RWPE1 (cell line): ENCODE results near the gene PTPRR.

Source experiments
- CTCF ChIA-PET: fragments of 350-600 bp; sonication (Branson Sonifier 250); formaldehyde crosslinking; extraction: SDS; loops from one replicate; lab custom pipeline; 2021; lab: Yijun Ruan, JAX
- POLR2A ChIA-PET: fragments of 400-600 bp; formaldehyde crosslinking; extraction: SDS; loops from one replicate; lab custom pipeline; 2020; ENCODE audit warnings: antibody characterized with exemption; ENCODE audit not compliant: low non-redundant PET; lab: Yijun Ruan, JAX
- DNase-seq: peaks from one replicate; pipeline ENCODE4 v3.0.0; 2012; ENCODE audit warnings: low spot score
- H3K27ac ChIP-seq: fragments of 450-650 bp; 2 replicates; pipeline ENCODE4 v1.5.1; 2017
- CTCF ChIP-seq: fragments of 450-650 bp; conservative IDR thresholded peaks from 2 replicates; pipeline ENCODE4 v1.5.1; 2017; ENCODE audit warnings: low read depth, mild to moderate bottlenecking

The PTPRR gene

GRCh38 chr12:70962226-70962794, 41.8 kb upstream of the PTPRR start:
- no peak for DNase-seq
- ChIA-PET POLR2A (no interaction called here), CTCF (no interaction called here)
- H3K27ac ChIP-seq: no peak overlapping the region
- no peak for TF ChIP-seq CTCF

DNA sequence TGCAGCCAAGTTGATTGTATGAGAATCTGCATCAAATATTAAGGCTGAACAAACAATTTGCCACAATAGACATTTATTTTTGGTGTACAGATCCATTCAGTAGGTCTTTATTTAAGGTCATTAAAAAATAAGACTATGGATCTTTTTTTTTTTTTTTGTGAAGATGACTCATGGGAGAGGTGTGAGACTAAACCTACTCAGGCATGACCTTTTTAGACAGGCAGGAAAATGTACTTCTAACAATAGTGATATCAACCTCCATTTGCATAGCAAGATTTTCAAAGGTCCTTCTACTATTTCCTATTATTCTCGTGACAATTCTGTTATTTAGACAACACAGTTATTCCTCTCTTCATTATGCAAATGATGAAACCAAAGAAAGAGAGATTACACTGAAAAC, 39.9 kb upstream of the PTPRR start:
- TF ChIP-seq CTCF: no peak
- H3K27ac ChIP-seq: no peak overlapping the region
- ChIA-PET POLR2A (no interaction called here), CTCF (no interaction called here)
- no peak for DNase-seq

GRCh38 chr12:70955415-70955814, 34.9 kb upstream of the PTPRR start:
- ChIA-PET POLR2A (no interaction called here), CTCF (no interaction called here)

DNA sequence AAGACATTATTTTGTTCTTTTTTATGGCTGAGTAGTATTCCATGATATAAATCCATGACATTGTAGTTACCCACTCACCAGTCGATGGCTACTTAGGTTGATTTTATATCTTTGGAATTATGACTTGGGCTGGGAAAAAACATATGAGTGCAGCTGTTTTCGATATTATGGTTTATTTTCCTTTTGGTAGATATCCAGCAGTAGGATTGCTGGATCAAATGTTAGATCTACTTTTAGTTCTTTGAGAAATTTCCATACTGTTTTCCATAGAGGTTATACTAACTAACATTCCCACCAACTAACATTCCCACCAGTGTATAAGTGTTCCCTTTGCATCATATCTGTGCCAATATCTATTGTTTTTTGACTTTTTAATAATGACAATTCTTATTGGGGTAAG, 29.9 kb upstream of the PTPRR start:
- no peak overlapping the region for H3K27ac ChIP-seq
- POLR2A ChIA-PET: no interaction called here
- TF ChIP-seq CTCF: no peak
- CTCF ChIA-PET: no interaction called here
- no peak for DNase-seq

More at GRCh38 chr12:70955415-70955814, 34.9 kb upstream of the PTPRR start:
- DNase-seq: no peak
- no peak overlapping the region for H3K27ac ChIP-seq
- TF ChIP-seq CTCF: no peak

- POLR2A ChIA-PET: no interaction called here
Measured at GRCh38 chr12:70948976-70949336, 28.4 kb upstream of the PTPRR start.

DNA sequence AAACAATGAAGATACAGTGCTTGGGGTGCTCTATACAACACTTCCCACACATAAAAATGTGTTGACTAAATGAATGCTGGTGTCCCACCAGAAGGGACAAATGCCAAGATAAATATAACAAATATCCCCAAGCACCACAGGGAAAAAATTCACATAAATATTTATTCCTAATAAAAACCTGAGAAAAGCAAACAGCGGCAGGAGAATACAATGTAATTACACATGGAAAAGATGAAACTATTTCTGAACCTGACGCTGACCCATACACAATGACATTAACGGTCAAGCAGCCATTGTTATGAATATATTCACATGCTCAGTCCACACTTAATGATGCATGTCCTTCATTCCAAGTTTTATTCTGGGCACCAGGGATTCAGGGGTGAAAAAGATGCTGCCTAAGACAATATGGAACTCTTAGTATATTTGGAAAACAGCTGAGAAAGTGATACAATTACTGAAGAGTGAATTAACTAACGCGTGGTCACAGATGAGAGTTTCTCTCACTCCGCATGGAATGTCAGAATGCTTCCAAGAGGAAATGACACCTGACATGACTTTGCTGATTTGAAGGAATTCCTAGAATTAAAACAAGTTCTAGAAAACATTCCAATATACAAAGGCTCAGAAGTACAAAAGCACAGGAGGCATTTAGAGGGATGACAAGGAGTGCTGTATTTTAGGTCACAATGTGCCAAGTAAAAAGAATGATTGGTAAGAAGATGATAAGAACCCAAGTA, 27.9 kb upstream of the PTPRR start:
- no peak for DNase-seq
- H3K27ac ChIP-seq: no peak overlapping the region
- no peak for TF ChIP-seq CTCF
- CTCF ChIA-PET: no interaction called here
- POLR2A ChIA-PET: no interaction called here

More at GRCh38 chr12:70948976-70949336, 28.4 kb upstream of the PTPRR start:
- no peak for DNase-seq
- TF ChIP-seq CTCF: no peak
- CTCF ChIA-PET: no interaction called here
- no peak overlapping the region for H3K27ac ChIP-seq
